K562 (cell line): ENCODE data around the gene AIFM3. TPM values are rescaled to one million over a fixed set of nuclear protein-coding genes. Genes with fewer than 3 reads are reported as not detected.

Experiments used
- BCOR ChIP-seq: fragments of 450-650 bp; IDR thresholded peaks from 2 replicates; pipeline ENCODE4 v1.6.1; 2016
- BRCA1 ChIP-seq, 2 experiments: fragments of 450-650 bp in 1 of 2; sonication (generic) in 1 of 2; formaldehyde crosslinking in 1 of 2; IDR thresholded peaks; 2 replicates each; pipeline versions ENCODE4 v1.5.0 to v1.6.1; 2017 to 2020; ENCODE audit warnings: mild to moderate bottlenecking in 1 of 2, missing genetic modification reagents in 1 of 2
- CHD2 ChIP-seq: IDR thresholded peaks from 2 replicates; pipeline ENCODE4 v1.6.1; 2011; ENCODE audit warnings: low read depth, low read length
- ERF ChIP-seq: fragments of 450-650 bp; formaldehyde crosslinking; IDR thresholded peaks from 2 replicates; pipeline ENCODE4 v1.4.0; 2020; ENCODE audit warnings: mild to moderate bottlenecking, mixed read lengths
- FOXP4 ChIP-seq: sonication (generic); formaldehyde crosslinking; IDR thresholded peaks from 2 replicates; pipeline ENCODE4 v1.8.0; 2022; ENCODE audit warnings: mild to moderate bottlenecking, missing genetic modification reagents, borderline replicate concordance
- LARP7 ChIP-seq: fragments of 450-650 bp; IDR thresholded peaks from 2 replicates; pipeline ENCODE4 v1.6.1; 2016
- MEIS2 ChIP-seq: fragments of 450-650 bp; IDR thresholded peaks from 2 replicates; pipeline ENCODE4 v1.6.1; 2014; ENCODE audit warnings: mild to moderate bottlenecking; ENCODE audit not compliant: partially characterized antibody
- MITF ChIP-seq: IDR thresholded peaks from 2 replicates; pipeline ENCODE4 v1.6.1; 2014; ENCODE audit warnings: antibody characterized with exemption
- NFE2L1 ChIP-seq: fragments of 450-650 bp; IDR thresholded peaks from 2 replicates; pipeline ENCODE4 v1.6.1; 2016; ENCODE audit warnings: missing genetic modification characterization, low read depth, mild to moderate bottlenecking, missing compliant biosample characterization, moderate library complexity, borderline replicate concordance
- PTTG1 ChIP-seq: fragments of 450-650 bp; IDR thresholded peaks from 2 replicates; pipeline ENCODE4 v1.6.1; 2016; ENCODE audit warnings: low read depth, mild to moderate bottlenecking, missing genetic modification characterization, missing compliant biosample characterization
- SMARCB1 ChIP-seq: IDR thresholded peaks from 2 replicates; pipeline ENCODE4 v1.6.1; 2011; ENCODE audit warnings: improper control_type of control experiment, low read depth; ENCODE audit not compliant: insufficient read length
- SMARCC2 ChIP-seq: fragments of 450-650 bp; IDR thresholded peaks from 2 replicates; pipeline ENCODE4 v1.6.1; 2017; ENCODE audit warnings: antibody characterized with exemption, moderate library complexity, mild to moderate bottlenecking, low read depth
- SP1 ChIP-seq: sonication (generic); formaldehyde crosslinking; IDR thresholded peaks from 2 replicates; pipeline ENCODE4 v1.8.1; 2022; ENCODE audit warnings: mild to moderate bottlenecking, missing genetic modification reagents
- SRSF1 ChIP-seq: fragments of 200-400 bp; formaldehyde crosslinking; IDR thresholded peaks from 2 replicates; pipeline ENCODE4 v1.6.1; 2017; ENCODE audit warnings: mild to moderate bottlenecking, low read depth, low read length, moderate library complexity
- TAF9B ChIP-seq: fragments of 450-650 bp; IDR thresholded peaks from 2 replicates; pipeline ENCODE4 v1.6.1; 2018; ENCODE audit warnings: mild to moderate bottlenecking; ENCODE audit not compliant: partially characterized antibody
- ZBTB9 ChIP-seq: fragments of 450-650 bp; formaldehyde crosslinking; IDR thresholded peaks from 2 replicates; pipeline ENCODE4 v1.4.0; 2020; ENCODE audit warnings: mild to moderate bottlenecking, moderate library complexity
- ZKSCAN8 ChIP-seq: fragments of 200-800 bp; sonication (Bioruptor generic); IDR thresholded peaks from 2 replicates; pipeline ENCODE4 v1.6.1; 2016; ENCODE audit warnings: missing genetic modification characterization, missing compliant biosample characterization
- ZNF561 ChIP-seq: fragments of 450-650 bp; formaldehyde crosslinking; conservative IDR thresholded peaks from 2 replicates; pipeline ENCODE4 v1.4.0; 2020; ENCODE audit warnings: mild to moderate bottlenecking, moderate library complexity
- polyA plus RNA-seq, 8 experiments: library from polyadenylated mRNA; depleted of rRNA in 4 of 8; stranded (reverse) in 5 of 8; unstranded in 3 of 8; fragments of >200 nt; fragmentation: Nextera tagmentation in 2 of 8; fragmentation: Illumina TruSeq in 1 of 8; extraction: Ambion mirVana in 2 of 8; extraction: Trizol in 1 of 8; gene quantifications; 2 replicates each; pipeline versions ENCODE4 v1.2.1 to v1.2.3, GENCODE V29; 2011 to 2014; ENCODE audit warnings: inconsistent platforms in 1 of 8, missing spikeins in 1 of 8
- total RNA-seq, 7 experiments: library from RNA; depleted of rRNA in 6 of 7; stranded (reverse); fragments of >200 nt in 6 of 7; fragmentation: Illumina TruSeq in 2 of 7; extraction: Trizol in 2 of 7; gene quantifications; 2 replicates each; pipeline versions ENCODE4 v1.2.1 to v1.2.3, GENCODE V29; 2011 to 2021; ENCODE audit warnings: low replicate concordance in 1 of 7
- TF ChIP-seq, protein P1 (sequence below): fragments of 450-650 bp; IDR thresholded peaks from 2 replicates; pipeline ENCODE4 v1.7.1; 2018; ENCODE audit warnings: mild to moderate bottlenecking, low read depth; ENCODE audit not compliant: partially characterized antibody

AIFM3 gene
- total and polyA plus RNA-seq, 9 of the 15 experiments (the other 6 are each of a cell fraction or from before 2014, with no cell fraction given): 0.03 to 0.20 (median 0.07) TPM; not detected in 1

DNA sequence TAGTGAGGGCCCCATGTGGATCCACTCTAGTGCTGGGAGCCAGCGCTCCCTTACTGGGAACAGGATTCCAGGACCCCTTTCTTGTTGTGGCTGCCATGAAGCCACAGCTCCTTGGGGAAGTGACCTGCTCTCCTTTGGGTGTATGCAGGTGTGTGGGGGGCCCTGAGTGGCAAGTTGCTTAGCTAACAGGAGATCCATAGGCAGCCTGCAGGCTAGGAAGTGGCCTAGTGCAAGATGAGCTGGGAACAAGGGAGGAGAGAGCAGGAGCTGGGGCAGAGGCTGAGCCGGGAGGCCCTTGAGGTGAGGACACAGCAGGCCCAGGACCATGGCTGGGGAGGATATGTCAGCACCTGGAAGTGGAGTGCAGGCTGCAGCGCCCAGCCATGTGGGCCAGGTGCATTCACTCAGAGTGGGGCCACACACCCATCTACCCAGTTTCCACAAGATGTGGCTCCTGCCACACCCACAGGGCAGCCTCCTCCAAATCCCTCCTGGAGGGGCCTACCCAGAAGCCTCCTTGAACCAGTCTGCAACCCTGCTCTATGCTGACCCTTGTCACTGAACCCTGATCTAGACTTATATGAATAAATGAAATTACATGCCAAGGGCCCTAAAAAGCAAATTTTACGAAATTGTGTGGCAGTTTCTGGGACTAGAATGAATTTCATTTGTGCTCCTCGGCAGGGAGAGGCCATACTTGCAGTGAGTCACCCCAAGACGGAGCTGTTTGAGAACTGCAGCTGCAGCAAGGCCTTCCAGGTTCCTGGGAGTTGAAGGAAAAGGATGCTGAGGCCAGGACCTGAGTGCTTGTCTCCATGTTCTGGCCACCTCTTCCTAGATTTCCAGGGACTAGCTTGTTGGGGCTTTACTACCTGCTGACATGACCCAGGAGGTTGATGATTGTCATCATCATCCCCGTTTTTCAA lies 31.6 kb downstream of the AIFM3 start (continued):
- TF ChIP-seq ZBTB9 (CRISPR knock-in tag) (peak; percentile 44; the same call in 1 of the 2 replicates), ERF (CRISPR knock-in tag) (peak; percentile 71), PTTG1 (no peak), MITF (no peak), SP1 (CRISPR knock-in tag) (no peak), ZKSCAN8 (CRISPR knock-in tag) (no peak), SRSF1 (no peak), FOXP4 (CRISPR knock-in tag) (no peak), CHD2 (peak; percentile 14; the same call in 1 of the 2 replicates), ZNF561 (CRISPR knock-in tag) (no peak), TAF9B (no peak), SMARCB1 (no peak), NFE2L1 (tag) (no peak), LARP7 (no peak), BCOR (no peak), MEIS2 (no peak), BRCA1 (IDR thresholded peaks at IDR 0.05) (no peak), BRCA1 (CRISPR knock-in tag; IDR thresholded peaks at IDR 0.05) (no peak), SMARCC2 (no peak)
- TF ChIP-seq, protein P1, sequence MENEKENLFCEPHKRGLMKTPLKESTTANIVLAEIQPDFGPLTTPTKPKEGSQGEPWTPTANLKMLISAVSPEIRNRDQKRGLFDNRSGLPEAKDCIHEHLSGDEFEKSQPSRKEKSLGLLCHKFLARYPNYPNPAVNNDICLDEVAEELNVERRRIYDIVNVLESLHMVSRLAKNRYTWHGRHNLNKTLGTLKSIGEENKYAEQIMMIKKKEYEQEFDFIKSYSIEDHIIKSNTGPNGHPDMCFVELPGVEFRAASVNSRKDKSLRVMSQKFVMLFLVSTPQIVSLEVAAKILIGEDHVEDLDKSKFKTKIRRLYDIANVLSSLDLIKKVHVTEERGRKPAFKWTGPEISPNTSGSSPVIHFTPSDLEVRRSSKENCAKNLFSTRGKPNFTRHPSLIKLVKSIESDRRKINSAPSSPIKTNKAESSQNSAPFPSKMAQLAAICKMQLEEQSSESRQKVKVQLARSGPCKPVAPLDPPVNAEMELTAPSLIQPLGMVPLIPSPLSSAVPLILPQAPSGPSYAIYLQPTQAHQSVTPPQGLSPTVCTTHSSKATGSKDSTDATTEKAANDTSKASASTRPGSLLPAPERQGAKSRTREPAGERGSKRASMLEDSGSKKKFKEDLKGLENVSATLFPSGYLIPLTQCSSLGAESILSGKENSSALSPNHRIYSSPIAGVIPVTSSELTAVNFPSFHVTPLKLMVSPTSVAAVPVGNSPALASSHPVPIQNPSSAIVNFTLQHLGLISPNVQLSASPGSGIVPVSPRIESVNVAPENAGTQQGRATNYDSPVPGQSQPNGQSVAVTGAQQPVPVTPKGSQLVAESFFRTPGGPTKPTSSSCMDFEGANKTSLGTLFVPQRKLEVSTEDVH: no peak
